WI38 (cell line): Measurements from ENCODE around the gene CCDC74A.
"Not testable (repeated sequence)": the region's sequence is repeated elsewhere in the genome, so short reads cannot be mapped to it uniquely, and the experiment has no call there.

Source experiments
- H3K4me3 ChIP-seq: 2 replicates; pipeline ENCODE4 v1.5.1; 2011; ENCODE audit warnings: low read depth, mild to moderate bottlenecking, control low read depth, low read length
- CTCF ChIP-seq: IDR thresholded peaks from 2 replicates; pipeline ENCODE4 v1.5.1; 2012; ENCODE audit warnings: low read depth, mild to moderate bottlenecking, control low read depth, low read length

Gene CCDC74A

GRCh38 chr2:131527131-131528001, at the start of gene CCDC74A:
CCDC74A (plus strand) TSS chr2:131527888; CDS start chr2:131527971, 83 bp downstream.
- peak within 1 kb of the TSS; percentile 40 for H3K4me3 ChIP-seq

- not testable (repeated sequence) for H3K4me3 ChIP-seq
These were observed 49.4 kb upstream of the CCDC74A start for GRCh38 chr2:131478074-131478849.

GRCh38 chr2:131478850-131479461, 48.7 kb upstream of the CCDC74A start:
- not testable (repeated sequence) for H3K4me3 ChIP-seq

- H3K4me3 ChIP-seq: not testable (repeated sequence)
These were observed 47.3 kb upstream of the CCDC74A start for GRCh38 chr2:131480351-131480750.

GRCh38 chr2:131482506-131483155, 45.1 kb upstream of the CCDC74A start:
- H3K4me3 ChIP-seq: not testable (repeated sequence)

- H3K4me3 ChIP-seq: not testable (repeated sequence)
These were observed 43.5 kb upstream of the CCDC74A start for GRCh38 chr2:131483981-131484820.

GRCh38 chr2:131484906-131485460, 42.7 kb upstream of the CCDC74A start:
- H3K4me3 ChIP-seq: not testable (repeated sequence)

GRCh38 chr2:131486201-131486902, 41.3 kb upstream of the CCDC74A start:
- H3K4me3 ChIP-seq: not testable (repeated sequence)

- no peak for TF ChIP-seq CTCF
- H3K4me3 ChIP-seq: no peak overlapping the region
These were observed 39.1 kb upstream of the CCDC74A start for GRCh38 chr2:131488306-131489205.

- H3K4me3 ChIP-seq: peak overlapping the region; percentile 52
These were observed 36.8 kb upstream of the CCDC74A start for GRCh38 chr2:131490616-131491468.

GRCh38 chr2:131491469-131491836, 36.2 kb upstream of the CCDC74A start:
- peak overlapping the region; percentile 52 for H3K4me3 ChIP-seq

- H3K4me3 ChIP-seq: peak within 1 kb of the TSS; percentile 94
These were observed 35.7 kb upstream of the CCDC74A start, which contains the start of gene MZT2A for GRCh38 chr2:131492015-131492417. MZT2A (minus strand) TSS chr2:131492397; CDS start chr2:131492376, 21 bp downstream.
